ENCODE measurements around the gene CPA1. TPM values are rescaled to one million over a fixed set of nuclear protein-coding genes. Genes with fewer than 3 reads are reported as not detected.
"Not testable (repeated sequence)": the region's sequence is repeated elsewhere in the genome, so short reads cannot be mapped to it uniquely, and the experiment has no call there.

Gene CPA1
- total and polyA plus RNA-seq, 2 donors from 2014 or later = 0.50 to 1.1 TPM

DNA sequence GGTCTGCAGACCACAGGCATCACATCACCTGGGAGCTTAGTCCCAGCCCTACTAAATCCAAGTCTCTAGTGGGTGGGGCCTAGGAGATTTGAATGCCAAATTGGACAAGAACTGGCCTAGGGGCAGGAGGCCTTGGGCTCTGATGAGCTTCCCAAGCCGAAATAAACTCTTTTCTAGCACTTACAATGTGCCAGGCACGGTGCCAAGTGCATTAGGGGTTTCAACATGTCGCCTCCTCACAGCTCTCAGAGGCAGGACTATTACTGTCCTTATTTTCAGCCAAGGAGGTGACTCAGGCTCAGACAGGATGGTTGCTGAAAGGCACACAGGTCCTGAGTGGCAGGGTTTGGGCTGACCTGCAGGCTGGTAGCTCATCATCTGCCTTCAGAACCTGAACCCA is 9.2 kb upstream of the CPA1 start:
- Histone ChIP-seq H3K36me3 (ENCODE audit: control insufficient read depth in 2 of 3, insufficient read depth in 3 of 3, low read length in 3 of 3) (no peaks in the 10 kb centered on the region), H3K9me3 (ENCODE audit: control insufficient read depth in 2 of 3, insufficient read depth in 1 of 3, low read length in 3 of 3) (peaks cover 0 to 4% (median 0%) of the 10 kb centered on the region in 3 donors), H3K4me1 (ENCODE audit: control insufficient read depth in 2 of 3, insufficient read depth in 2 of 3, low read depth in 1 of 3, low read length in 3 of 3) (peaks cover 20 to 33% (median 24%) of the 10 kb centered on the region in 3 donors), H3K9ac (ENCODE audit: low read length in 3 of 3) (no peak overlapping the region), H3K27ac (ENCODE audit: low read depth in 2 of 2, low read length in 2 of 2) (peak overlapping the region in 1 of 2 donors; percentile 23), H3K4me3 (ENCODE audit: low read length in 3 of 3) (no peak overlapping the region), H3K27me3 (ENCODE audit: control insufficient read depth, insufficient read depth, low read length) (no peaks in the 10 kb centered on the region)
- intact Hi-C loops (cut with DNase I) = no loop called here
- DNase-seq (peak in 1 of 5 donors; percentile 84), FAIRE-seq (no peak)
- TF ChIP-seq CTCF (IDR thresholded peaks at IDR 0.05; ENCODE audit: borderline replicate concordance, extremely low read depth, insufficient read depth) = no peak

- intact Hi-C loops (cut with DNase I) = no loop called here
- H3K4me1 ChIP-seq (ENCODE audit: control insufficient read depth in 2 of 3, insufficient read depth in 2 of 3, low read depth in 1 of 3, low read length in 3 of 3) = peaks cover 18 to 30% (median 24%) of the 10 kb centered on the region in 3 donors
- FAIRE-seq = no peak
Measured at GRCh38 chr7:130372402-130373165, 7.7 kb upstream of the CPA1 start.

DNA sequence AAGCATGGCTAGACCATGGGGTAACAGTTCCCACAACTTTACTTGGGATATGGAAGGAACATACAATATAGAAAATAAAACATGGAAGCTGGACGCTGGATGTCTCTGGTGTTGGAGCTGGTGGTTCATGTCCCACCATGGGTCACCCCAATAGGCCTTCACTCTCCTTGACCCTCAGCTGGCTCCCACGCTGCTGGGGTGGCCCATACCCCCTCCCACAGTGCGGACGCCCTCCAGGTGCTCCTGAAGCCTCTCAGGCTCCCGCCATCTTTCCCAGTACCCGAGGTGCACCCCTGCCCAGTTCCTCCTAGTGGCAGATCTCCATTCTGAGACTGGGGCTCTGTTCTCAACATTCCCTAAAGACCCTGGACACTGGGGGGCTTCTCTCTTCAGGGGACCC is 5.8 kb upstream of the CPA1 start:
- peaks cover 0 to 7% (median 0%) of the 10 kb centered on the region in 3 donors for H3K9me3 ChIP-seq (ENCODE audit: control insufficient read depth in 2 of 3, insufficient read depth in 1 of 3, low read length in 3 of 3)
- H3K36me3 ChIP-seq (ENCODE audit: control insufficient read depth in 2 of 3, insufficient read depth in 3 of 3, low read length in 3 of 3) = no peaks in the 10 kb centered on the region
- H3K4me1 ChIP-seq (ENCODE audit: control insufficient read depth in 2 of 3, insufficient read depth in 2 of 3, low read depth in 1 of 3, low read length in 3 of 3) = peaks cover 17 to 24% (median 21%) of the 10 kb centered on the region in 3 donors
- no peak for DNase-seq
- no peak for TF ChIP-seq CTCF (IDR thresholded peaks at IDR 0.05; ENCODE audit: borderline replicate concordance, extremely low read depth, insufficient read depth)
- H3K9ac ChIP-seq (ENCODE audit: low read length in 3 of 3) = peak overlapping the region in 1 of 3 donors; percentile 43
- H3K27me3 ChIP-seq (ENCODE audit: control insufficient read depth, insufficient read depth, low read length) = no peaks in the 10 kb centered on the region
- FAIRE-seq = no peak
- intact Hi-C loops (cut with DNase I) = no loop called here
- H3K27ac ChIP-seq (ENCODE audit: low read depth in 2 of 2, low read length in 2 of 2) = peak overlapping the region; percentile 93 to 94
- H3K4me3 ChIP-seq (ENCODE audit: low read length in 3 of 3) = no peak overlapping the region

More at GRCh38 chr7:130372402-130373165, 7.7 kb upstream of the CPA1 start:
- peak overlapping the region; percentile 69 to 94 for H3K27ac ChIP-seq (ENCODE audit: low read depth in 2 of 2, low read length in 2 of 2)
- no peak overlapping the region for H3K4me3 ChIP-seq (ENCODE audit: low read length in 3 of 3)
- peak in 2 of 5 donors; percentile 30 to 67 for DNase-seq
- no peak for TF ChIP-seq CTCF (IDR thresholded peaks at IDR 0.05; ENCODE audit: borderline replicate concordance, extremely low read depth, insufficient read depth)
- H3K27me3 ChIP-seq (ENCODE audit: control insufficient read depth, insufficient read depth, low read length) = no peaks in the 10 kb centered on the region
- no peaks in the 10 kb centered on the region for H3K36me3 ChIP-seq (ENCODE audit: control insufficient read depth in 2 of 3, insufficient read depth in 3 of 3, low read length in 3 of 3)
- H3K9me3 ChIP-seq (ENCODE audit: control insufficient read depth in 2 of 3, insufficient read depth in 1 of 3, low read length in 3 of 3) = peaks cover 0 to 7% (median 0%) of the 10 kb centered on the region in 3 donors
- no peak overlapping the region for H3K9ac ChIP-seq (ENCODE audit: low read length in 3 of 3)

- H3K4me1 ChIP-seq (ENCODE audit: control insufficient read depth in 2 of 3, insufficient read depth in 2 of 3, low read depth in 1 of 3, low read length in 3 of 3) = peaks cover 12 to 18% (median 13%) of the 10 kb centered on the region in 3 donors
- H3K9ac ChIP-seq (ENCODE audit: low read length in 3 of 3); H3K27me3 ChIP-seq (ENCODE audit: control insufficient read depth, insufficient read depth, low read length); H3K36me3 ChIP-seq (ENCODE audit: control insufficient read depth in 2 of 3, insufficient read depth in 3 of 3, low read length in 3 of 3); FAIRE-seq; H3K27ac ChIP-seq (ENCODE audit: low read depth in 2 of 2, low read length in 2 of 2); intact Hi-C loops (cut with DNase I); DNase-seq; H3K4me3 ChIP-seq (ENCODE audit: low read length in 3 of 3); H3K9me3 ChIP-seq (ENCODE audit: control insufficient read depth in 2 of 3, insufficient read depth in 1 of 3, low read length in 3 of 3): not testable (repeated sequence)
Measured at GRCh38 chr7:130376461-130376860, 3.8 kb upstream of the CPA1 start.

All from kidney (tissue), 14 donors.